Bronchial epithelial cell (primary cell): ENCODE data around the gene DNAJA3. TPM values are rescaled to one million over a fixed set of nuclear protein-coding genes. Genes with fewer than 3 reads are reported as not detected.
A peak's percentile ranks its signal among the peaks of the same experiment; 100 is the strongest.

Experiments used
- DNase-seq: peaks from one replicate; pipeline ENCODE4 v3.0.0-alpha.2; 2010; ENCODE audit warnings: low read depth
- FAIRE-seq: peaks from 2 replicates; lab custom pipeline; 2011; peaks lifted over from hg19 to GRCh38; lab: Jason Lieb, UNC
- H3K27me3 ChIP-seq: 2 replicates; pipeline ENCODE4 v1.5.1; 2011; ENCODE audit warnings: low read length; ENCODE audit not compliant: control insufficient read depth, insufficient read depth
- H3K36me3 ChIP-seq: 2 replicates; pipeline ENCODE4 v1.5.1; 2011; ENCODE audit warnings: low read length; ENCODE audit not compliant: control insufficient read depth, insufficient read depth
- H3K4me3 ChIP-seq: 2 replicates; pipeline ENCODE4 v1.5.1; 2011; ENCODE audit warnings: mild to moderate bottlenecking, low read depth, low read length, control low read depth
- total RNA-seq: library from RNA; depleted of rRNA; stranded (reverse); fragments of >200 nt; gene quantifications from 2 replicates; pipeline ENCODE4 v1.2.1, GENCODE V29; 2014
- TF ChIP-seq, protein P1 (sequence below): IDR thresholded peaks from 2 replicates; pipeline ENCODE4 v1.5.1; 2011; ENCODE audit warnings: mild to moderate bottlenecking, moderate library complexity, low read length, control low read depth, inconsistent platforms; ENCODE audit not compliant: insufficient read depth, severe bottlenecking

DNAJA3 gene
- total RNA-seq, 1 donor from 2014 or later = 74.8 TPM

DNA sequence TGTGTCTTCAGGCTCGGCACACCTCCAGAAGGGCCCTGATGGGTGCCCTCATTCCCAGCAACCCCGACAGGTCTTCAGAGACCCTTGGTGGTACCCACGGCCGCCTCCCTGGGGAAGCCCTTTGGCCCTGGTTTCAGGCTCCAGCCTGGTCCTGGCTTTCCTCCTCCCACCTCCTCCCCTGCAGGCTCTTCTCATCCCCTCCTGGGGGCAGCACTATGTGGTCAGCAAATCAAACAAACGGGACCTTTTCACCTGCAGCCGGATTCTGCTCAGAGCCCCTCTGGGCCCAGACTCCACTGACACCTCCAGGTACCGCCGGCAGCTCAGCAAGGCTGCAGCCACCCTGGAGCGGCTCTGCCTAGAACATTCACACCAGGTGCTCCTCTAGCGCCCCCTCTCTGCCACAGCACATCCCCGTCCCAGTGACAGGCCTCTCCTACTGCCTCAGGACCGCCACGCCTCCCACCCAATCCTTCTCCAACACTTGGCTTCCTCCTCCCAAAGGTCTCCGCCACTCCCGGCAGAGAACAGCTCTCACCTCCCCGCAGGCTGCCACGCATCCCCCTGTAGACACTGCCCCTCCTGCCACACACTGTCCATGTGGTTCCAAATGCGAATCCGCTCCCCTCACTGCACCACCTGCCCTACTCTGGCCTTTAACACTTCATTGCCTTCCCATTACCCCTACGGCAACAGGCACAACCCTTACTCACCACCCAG is 21.3 kb upstream of the DNAJA3 start:
- FAIRE-seq (no peak), DNase-seq (peak; percentile 43)
- H3K4me3 ChIP-seq = no peak overlapping the region
- peaks cover 17% of the 10 kb centered on the region for H3K36me3 ChIP-seq
- TF ChIP-seq, protein P1, sequence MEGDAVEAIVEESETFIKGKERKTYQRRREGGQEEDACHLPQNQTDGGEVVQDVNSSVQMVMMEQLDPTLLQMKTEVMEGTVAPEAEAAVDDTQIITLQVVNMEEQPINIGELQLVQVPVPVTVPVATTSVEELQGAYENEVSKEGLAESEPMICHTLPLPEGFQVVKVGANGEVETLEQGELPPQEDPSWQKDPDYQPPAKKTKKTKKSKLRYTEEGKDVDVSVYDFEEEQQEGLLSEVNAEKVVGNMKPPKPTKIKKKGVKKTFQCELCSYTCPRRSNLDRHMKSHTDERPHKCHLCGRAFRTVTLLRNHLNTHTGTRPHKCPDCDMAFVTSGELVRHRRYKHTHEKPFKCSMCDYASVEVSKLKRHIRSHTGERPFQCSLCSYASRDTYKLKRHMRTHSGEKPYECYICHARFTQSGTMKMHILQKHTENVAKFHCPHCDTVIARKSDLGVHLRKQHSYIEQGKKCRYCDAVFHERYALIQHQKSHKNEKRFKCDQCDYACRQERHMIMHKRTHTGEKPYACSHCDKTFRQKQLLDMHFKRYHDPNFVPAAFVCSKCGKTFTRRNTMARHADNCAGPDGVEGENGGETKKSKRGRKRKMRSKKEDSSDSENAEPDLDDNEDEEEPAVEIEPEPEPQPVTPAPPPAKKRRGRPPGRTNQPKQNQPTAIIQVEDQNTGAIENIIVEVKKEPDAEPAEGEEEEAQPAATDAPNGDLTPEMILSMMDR = peak; percentile 85
- H3K27me3 ChIP-seq = no peaks in the 10 kb centered on the region

DNA sequence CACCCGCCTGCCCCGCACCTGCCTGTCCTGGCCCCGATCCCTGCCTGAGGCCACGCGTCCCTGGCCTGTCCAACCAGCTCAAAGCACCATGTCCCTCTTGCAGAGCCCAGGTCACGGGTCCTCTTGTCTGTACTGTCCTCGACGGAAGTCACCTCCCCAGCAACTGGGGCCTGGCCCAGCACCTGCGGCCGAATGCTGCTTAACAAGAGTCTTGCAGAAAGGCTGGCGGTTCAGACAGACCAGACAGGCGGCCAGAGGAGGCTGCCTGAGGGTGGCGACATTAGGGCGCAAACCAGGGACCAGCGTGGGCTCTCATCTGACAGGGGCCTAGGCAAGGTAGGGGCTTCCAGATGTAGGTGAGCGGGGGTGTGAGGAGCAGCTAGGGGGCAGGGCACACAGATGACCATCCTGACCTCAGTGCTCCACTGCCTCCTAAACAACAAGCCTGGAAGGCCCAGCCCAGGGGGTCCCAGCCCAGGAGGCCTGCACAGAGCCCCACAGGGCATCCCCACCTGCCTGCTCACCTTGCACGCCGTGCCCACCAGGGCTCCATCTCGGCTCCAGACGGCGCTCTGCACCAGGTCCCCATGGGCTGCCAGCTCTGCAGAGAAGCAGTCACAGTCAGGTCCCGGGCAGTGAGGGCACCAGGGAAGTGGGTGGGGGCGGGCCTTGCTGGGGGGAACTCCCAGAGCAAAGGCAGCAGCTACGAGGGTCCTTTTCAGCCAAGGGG is 20.5 kb upstream of the DNAJA3 start:
- H3K36me3 ChIP-seq = peaks cover 19% of the 10 kb centered on the region
- H3K4me3 ChIP-seq = no peak overlapping the region
- TF ChIP-seq, protein P1 = no peak
- FAIRE-seq (no peak), DNase-seq (no peak)
- no peaks in the 10 kb centered on the region for H3K27me3 ChIP-seq

DNA sequence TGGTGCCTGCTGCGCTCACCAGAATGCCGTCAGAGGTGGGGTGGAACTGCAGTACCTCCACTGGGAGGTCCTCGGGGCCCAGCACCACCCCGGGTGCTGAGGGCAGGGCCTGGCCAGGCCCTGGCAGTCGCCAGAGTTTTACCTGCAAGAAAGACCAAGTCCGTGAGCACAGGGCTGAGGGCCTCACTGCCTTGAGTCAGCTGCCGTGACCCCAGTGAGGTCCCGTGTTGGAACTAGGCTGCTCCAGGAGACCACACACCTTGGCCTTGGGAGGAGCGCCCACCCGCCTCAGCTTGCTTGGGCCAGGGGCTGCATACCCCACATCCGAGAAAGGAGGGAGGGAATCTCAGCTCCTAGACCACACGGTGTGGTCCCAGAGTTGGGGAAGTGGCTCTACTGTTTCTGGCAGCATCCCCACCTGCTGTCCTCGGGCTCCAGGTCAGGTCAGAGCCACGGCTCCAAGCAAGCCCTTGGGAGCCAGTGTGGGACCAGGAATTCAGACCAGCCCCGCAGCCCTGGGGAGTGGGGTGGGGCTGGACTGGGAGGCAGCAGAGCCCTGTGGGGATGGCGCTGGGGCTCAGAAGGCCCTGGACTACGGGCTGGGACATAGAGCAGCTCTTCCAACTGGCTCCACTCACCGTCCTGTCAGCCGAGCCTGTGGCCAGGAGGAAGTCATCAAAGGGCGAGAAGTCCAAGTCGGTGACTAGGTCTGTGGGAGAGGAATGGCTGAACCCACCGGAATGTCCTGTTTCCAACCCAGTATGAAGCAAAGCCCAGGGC is 17.9 kb upstream of the DNAJA3 start:
- FAIRE-seq (no peak), DNase-seq (no peak)
- H3K27me3 ChIP-seq = no peaks in the 10 kb centered on the region
- peaks cover 20% of the 10 kb centered on the region for H3K36me3 ChIP-seq
- H3K4me3 ChIP-seq = no peak overlapping the region
- TF ChIP-seq, protein P1 = no peak

DNA sequence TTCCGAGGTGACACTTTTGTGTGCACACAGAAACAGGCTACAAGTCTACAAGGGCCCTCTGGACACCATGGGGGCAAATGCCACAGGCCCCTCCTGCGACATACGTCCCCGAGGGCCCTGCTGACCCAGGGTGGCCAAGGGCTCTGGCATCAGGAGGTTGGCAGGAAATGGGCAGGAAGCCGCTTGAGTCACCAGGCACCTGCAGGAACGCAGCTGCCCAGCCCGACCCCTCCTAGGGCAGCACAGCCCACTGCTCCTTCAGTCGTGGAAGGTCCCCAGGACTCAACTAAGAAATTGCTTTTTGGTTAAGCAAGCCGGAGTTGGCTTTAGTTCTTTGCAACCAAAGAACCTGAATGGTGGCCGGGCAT is 17.4 kb upstream of the DNAJA3 start:
- H3K27me3 ChIP-seq = no peaks in the 10 kb centered on the region
- FAIRE-seq = no peak
- H3K36me3 ChIP-seq = peaks cover 21% of the 10 kb centered on the region
- DNase-seq = no peak
- TF ChIP-seq, protein P1 = no peak
- no peak overlapping the region for H3K4me3 ChIP-seq

DNA sequence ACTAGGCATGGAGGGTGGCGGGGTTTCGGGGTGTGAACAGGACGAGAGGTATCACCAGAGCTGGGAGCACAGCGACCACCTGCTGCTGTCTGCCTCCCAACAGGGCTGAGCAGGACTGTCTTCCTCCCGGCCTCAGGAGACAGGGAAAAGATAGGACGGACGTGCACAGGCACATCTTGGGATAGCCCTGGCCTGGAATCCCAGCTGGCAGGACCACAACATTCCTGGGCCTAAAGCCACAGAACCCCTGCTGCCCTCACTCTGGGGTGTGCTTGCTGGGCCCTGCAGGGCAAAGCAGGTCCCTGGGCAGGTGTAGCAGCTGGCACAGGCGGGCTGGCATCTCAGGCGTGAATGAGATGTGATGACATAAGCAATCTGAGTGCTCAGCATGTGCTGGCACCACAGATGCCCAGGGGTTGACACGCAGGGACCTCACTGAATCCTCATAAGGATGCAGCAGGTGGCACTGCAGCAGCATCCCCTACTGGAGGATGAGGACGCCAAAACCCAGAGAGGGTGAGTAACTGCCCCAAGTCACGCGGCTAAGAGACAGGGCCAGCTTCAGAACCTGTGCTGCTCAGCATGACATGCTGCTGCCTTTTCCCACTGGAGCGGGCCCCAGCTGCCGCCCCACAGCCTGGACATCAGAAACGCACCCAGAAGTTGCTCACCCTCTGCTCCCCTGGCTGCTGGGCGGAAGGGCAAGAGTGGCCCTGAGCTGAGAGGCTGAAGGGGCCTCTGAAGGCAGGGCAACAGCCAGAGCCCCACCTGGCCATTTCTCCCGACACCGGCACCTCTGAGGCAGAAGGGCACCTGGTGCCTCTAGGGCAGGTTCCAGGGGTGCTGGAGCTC is 16.4 kb upstream of the DNAJA3 start:
- Histone ChIP-seq H3K36me3 (peaks cover 21% of the 10 kb centered on the region), H3K27me3 (no peaks in the 10 kb centered on the region)
- no peak for DNase-seq

More for the DNA sequence above, 16.4 kb upstream of the DNAJA3 start:
- TF ChIP-seq, protein P1 = peak; percentile 37
- no peak for FAIRE-seq
- H3K4me3 ChIP-seq = no peak overlapping the region
